GM23338 (cell line): ENCODE results near the gene PTCHD4. TPM values are rescaled to one million over a fixed set of nuclear protein-coding genes. Genes with fewer than 3 reads are reported as not detected.

ENCODE experiments used
- EZH2 ChIP-seq: fragments of 200-600 bp; sonication (generic); IDR thresholded peaks from one replicate; pipeline ENCODE4 v1.8.0; 2017; ENCODE audit warnings: antibody characterized with exemption, mild to moderate bottlenecking, low read depth; ENCODE audit not compliant: unreplicated experiment
- ZNF462 ChIP-seq: fragments of 250-450 bp; sonication (Bioruptor Pico); IDR thresholded peaks from 2 replicates; pipeline ENCODE4 v1.5.0; 2020; ENCODE audit warnings: mild to moderate bottlenecking, moderate library complexity
- polyA plus RNA-seq: library from polyadenylated mRNA; unstranded; fragments of >200 nt; fragmentation: Nextera tagmentation; extraction: Ambion mirVana; gene quantifications from 2 replicates; pipeline ENCODE4 v1.2.1, GENCODE V29; 2016
- total RNA-seq: library from RNA; depleted of rRNA; stranded (reverse); fragments of >200 nt; shearing (Covaris generic); gene quantifications from 2 replicates; pipeline ENCODE4 v1.2.3, GENCODE V29; 2014
- TF ChIP-seq, protein P1 (sequence below): IDR thresholded peaks from one replicate; pipeline ENCODE4 v1.6.1; 2018; ENCODE audit warnings: antibody characterized with exemption; ENCODE audit not compliant: unreplicated experiment

Gene PTCHD4
- total and polyA plus RNA-seq, 2 experiments from 2014 or later: 0.66 to 0.78 TPM

- TF ChIP-seq, protein P1, sequence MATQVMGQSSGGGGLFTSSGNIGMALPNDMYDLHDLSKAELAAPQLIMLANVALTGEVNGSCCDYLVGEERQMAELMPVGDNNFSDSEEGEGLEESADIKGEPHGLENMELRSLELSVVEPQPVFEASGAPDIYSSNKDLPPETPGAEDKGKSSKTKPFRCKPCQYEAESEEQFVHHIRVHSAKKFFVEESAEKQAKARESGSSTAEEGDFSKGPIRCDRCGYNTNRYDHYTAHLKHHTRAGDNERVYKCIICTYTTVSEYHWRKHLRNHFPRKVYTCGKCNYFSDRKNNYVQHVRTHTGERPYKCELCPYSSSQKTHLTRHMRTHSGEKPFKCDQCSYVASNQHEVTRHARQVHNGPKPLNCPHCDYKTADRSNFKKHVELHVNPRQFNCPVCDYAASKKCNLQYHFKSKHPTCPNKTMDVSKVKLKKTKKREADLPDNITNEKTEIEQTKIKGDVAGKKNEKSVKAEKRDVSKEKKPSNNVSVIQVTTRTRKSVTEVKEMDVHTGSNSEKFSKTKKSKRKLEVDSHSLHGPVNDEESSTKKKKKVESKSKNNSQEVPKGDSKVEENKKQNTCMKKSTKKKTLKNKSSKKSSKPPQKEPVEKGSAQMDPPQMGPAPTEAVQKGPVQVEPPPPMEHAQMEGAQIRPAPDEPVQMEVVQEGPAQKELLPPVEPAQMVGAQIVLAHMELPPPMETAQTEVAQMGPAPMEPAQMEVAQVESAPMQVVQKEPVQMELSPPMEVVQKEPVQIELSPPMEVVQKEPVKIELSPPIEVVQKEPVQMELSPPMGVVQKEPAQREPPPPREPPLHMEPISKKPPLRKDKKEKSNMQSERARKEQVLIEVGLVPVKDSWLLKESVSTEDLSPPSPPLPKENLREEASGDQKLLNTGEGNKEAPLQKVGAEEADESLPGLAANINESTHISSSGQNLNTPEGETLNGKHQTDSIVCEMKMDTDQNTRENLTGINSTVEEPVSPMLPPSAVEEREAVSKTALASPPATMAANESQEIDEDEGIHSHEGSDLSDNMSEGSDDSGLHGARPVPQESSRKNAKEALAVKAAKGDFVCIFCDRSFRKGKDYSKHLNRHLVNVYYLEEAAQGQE: no peak
- TF ChIP-seq EZH2 (no peak), ZNF462 (CRISPR knock-in tag) (no peak)
These were observed 6.0 kb upstream of the PTCHD4 start (continued) for GRCh38 chr6:48116699-48117645.
